ENCODE results near the gene TFF3. TPM values are rescaled to one million over a fixed set of nuclear protein-coding genes. Genes with fewer than 3 reads are reported as not detected.

The TFF3 gene
- total and polyA plus RNA-seq, 2 experiments from 2014 or later, result not detected

DNA sequence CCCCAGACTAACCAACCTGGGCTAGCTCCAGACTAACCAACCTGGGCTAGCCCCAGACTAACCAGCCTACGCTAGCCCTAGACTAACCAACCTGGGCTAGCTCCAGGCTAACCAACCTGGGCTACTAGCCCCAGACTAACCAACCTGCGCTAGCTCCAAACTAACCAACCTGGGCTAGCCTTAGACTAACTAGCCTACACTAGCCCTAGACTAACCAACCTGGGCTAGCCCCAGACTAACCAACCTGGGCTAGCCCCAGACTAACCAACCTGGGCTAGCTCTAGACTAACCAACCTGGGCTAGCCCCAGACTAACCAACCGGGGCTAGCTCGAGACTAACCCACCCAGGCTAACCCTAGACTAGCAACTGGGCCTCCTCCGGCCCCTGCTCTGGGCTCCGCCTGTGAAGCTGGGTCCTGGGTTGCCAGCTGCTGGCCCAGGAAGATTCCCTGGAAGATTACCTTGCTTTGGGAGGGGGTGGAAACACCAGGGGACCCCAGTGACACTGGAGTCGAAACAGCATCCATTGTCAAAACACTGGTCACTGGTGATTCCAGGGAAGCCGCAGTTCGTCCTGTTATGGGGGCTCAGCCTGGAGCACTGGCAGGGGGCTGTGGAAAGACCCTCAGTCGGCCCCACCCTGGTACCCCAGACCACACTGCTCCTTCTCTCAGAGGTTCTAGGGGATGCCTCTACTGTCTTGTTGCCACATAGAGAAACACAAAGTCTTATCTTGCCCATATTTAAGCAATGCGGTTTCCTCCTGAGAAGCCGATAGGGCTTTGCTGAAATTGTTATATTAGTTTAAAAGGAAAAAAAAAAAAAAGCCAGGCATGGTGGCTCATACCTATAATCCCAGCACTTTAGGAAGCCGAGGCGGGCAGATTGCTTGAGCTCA lies 34.5 kb upstream of the TFF3 start:
- in situ Hi-C loops (cut with MboI), result no loop called here
- H3K36me3 ChIP-seq (ENCODE audit: low read depth), result no peaks in the 10 kb centered on the region
- H3K9me2 ChIP-seq (ENCODE audit: insufficient read depth), result no peaks in the 10 kb centered on the region
- H3K27me3 ChIP-seq (replicated peaks; ENCODE audit: insufficient read depth), result no peaks in the 10 kb centered on the region
- H3K27ac ChIP-seq, result no peak overlapping the region
- no peaks in the 10 kb centered on the region for H3K9me3 ChIP-seq (ENCODE audit: low read depth)
- no peak overlapping the region for H3K9ac ChIP-seq
- no peak overlapping the region for H3K4me3 ChIP-seq
- H2AFZ ChIP-seq, result no peak overlapping the region
- H3K79me2 ChIP-seq (ENCODE audit: insufficient read depth), result no peaks in the 10 kb centered on the region
- H3K4me1 ChIP-seq (ENCODE audit: insufficient read depth), result no peaks in the 10 kb centered on the region
- H3K4me2 ChIP-seq (ENCODE audit: unreplicated experiment), result no peak overlapping the region
- no peaks in the 10 kb centered on the region for H3F3A ChIP-seq (ENCODE audit: insufficient read depth)
- WGBS, 2 experiments (ENCODE audit: low coverage in 1 of 2, low lambda C conversion rate in 2 of 2, missing lambda C conversion rate in 2 of 2), result 51 to 61% methylated on average over 14 of the region's 14 CpGs
- no peak for DNase-seq
- TF ChIP-seq EZH2phosphoT487 (IDR thresholded peaks at IDR 0.05; ENCODE audit: insufficient read depth, low read depth) (no peak), EZH2 (IDR thresholded peaks at IDR 0.05; ENCODE audit: insufficient read depth, poor library complexity, severe bottlenecking) (no peak)
- H4K20me1 ChIP-seq (ENCODE audit: insufficient read depth), result no peaks in the 10 kb centered on the region

DNA sequence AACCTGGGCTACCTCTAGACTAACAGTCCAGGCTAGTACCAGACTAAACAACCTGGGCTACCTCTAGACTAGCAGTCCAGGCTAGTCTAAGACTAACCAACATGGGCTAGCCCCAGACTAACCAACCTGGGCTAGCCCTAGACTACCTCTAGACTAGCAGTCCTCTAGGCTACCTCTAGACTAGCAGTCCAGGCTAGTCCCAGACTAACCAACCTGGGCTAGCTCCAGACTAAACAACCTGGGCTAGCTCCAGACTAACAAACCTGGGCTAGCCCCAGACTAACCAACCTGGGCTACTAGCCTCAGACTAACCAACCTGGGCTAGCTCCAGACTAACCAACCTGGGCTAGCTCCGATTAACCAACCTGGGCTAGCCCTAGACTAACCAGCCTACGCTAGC lies 33.6 kb upstream of the TFF3 start:
- Histone ChIP-seq H3K79me2 (ENCODE audit: insufficient read depth) (no peaks in the 10 kb centered on the region), H4K20me1 (ENCODE audit: insufficient read depth) (no peaks in the 10 kb centered on the region), H2AFZ (no peak overlapping the region), H3K4me2 (ENCODE audit: unreplicated experiment) (no peak overlapping the region), H3K36me3 (ENCODE audit: low read depth) (no peaks in the 10 kb centered on the region), H3K9ac (no peak overlapping the region), H3F3A (ENCODE audit: insufficient read depth) (no peaks in the 10 kb centered on the region), H3K9me2 (ENCODE audit: insufficient read depth) (no peaks in the 10 kb centered on the region), H3K4me3 (no peak overlapping the region), H3K9me3 (ENCODE audit: low read depth) (no peaks in the 10 kb centered on the region), H3K27ac (no peak overlapping the region), H3K27me3 (replicated peaks; ENCODE audit: insufficient read depth) (no peaks in the 10 kb centered on the region), H3K4me1 (ENCODE audit: insufficient read depth) (no peaks in the 10 kb centered on the region)
- no peak for DNase-seq
- WGBS, 2 experiments (ENCODE audit: low coverage in 1 of 2, low lambda C conversion rate in 2 of 2, missing lambda C conversion rate in 2 of 2), result 34 to 56% methylated on average over 2 of the region's 2 CpGs
- TF ChIP-seq EZH2phosphoT487 (IDR thresholded peaks at IDR 0.05; ENCODE audit: insufficient read depth, low read depth), result no peak
- no peak for TF ChIP-seq EZH2 (IDR thresholded peaks at IDR 0.05; ENCODE audit: insufficient read depth, poor library complexity, severe bottlenecking)
- in situ Hi-C loops (cut with MboI), result no loop called here

DNA sequence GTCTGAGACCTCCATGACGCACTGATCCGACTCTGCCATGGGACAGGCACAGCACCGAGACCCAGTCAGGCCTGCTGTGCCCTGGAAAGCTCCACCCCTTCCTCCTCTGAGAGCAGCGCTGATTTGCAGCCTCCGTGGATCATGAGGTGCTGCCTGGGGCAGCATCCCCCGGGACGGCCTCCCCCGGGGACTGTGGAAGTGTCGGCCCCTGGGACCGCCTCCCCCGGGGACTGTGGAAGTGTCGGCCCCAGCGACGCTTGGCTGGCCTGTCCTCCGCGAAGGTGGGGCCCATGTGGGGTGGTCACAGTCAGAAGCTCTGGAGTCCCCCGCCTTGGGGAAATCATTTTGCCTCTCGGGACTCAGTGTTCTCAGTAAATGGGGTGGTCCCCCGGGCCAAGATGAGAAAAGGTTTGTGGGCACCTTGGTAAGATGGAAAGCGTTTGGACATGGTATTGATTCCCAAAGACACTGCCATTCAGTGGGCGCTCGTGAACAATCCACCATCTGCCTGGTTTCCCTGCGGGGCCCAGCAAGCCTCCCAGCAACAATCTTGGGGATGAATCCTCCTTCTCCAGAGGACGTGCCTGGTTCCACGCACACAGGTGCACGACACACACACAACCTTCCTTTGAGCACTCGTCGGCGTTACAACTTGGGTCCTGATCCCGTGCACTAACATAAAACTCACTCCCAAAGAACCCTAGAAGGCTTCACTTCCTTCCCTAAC lies 32.6 kb upstream of the TFF3 start:
- WGBS, 2 experiments (ENCODE audit: low coverage in 1 of 2, low lambda C conversion rate in 2 of 2, missing lambda C conversion rate in 2 of 2), result 50 to 55% methylated on average over 21 to 30 of the region's 30 CpGs
- Histone ChIP-seq H3K4me1 (ENCODE audit: insufficient read depth) (no peaks in the 10 kb centered on the region), H4K20me1 (ENCODE audit: insufficient read depth) (no peaks in the 10 kb centered on the region), H3K9me3 (ENCODE audit: low read depth) (no peaks in the 10 kb centered on the region), H2AFZ (no peak overlapping the region), H3K79me2 (ENCODE audit: insufficient read depth) (no peaks in the 10 kb centered on the region), H3K27me3 (replicated peaks; ENCODE audit: insufficient read depth) (no peaks in the 10 kb centered on the region), H3K27ac (no peak overlapping the region), H3K9ac (no peak overlapping the region), H3F3A (ENCODE audit: insufficient read depth) (no peaks in the 10 kb centered on the region), H3K9me2 (ENCODE audit: insufficient read depth) (no peaks in the 10 kb centered on the region), H3K4me2 (ENCODE audit: unreplicated experiment) (no peak overlapping the region), H3K4me3 (no peak overlapping the region), H3K36me3 (ENCODE audit: low read depth) (no peaks in the 10 kb centered on the region)
- DNase-seq, result no peak
- in situ Hi-C loops (cut with MboI), result no loop called here
- TF ChIP-seq EZH2 (IDR thresholded peaks at IDR 0.05; ENCODE audit: insufficient read depth, poor library complexity, severe bottlenecking) (no peak), EZH2phosphoT487 (IDR thresholded peaks at IDR 0.05; ENCODE audit: insufficient read depth, low read depth) (no peak)

DNA sequence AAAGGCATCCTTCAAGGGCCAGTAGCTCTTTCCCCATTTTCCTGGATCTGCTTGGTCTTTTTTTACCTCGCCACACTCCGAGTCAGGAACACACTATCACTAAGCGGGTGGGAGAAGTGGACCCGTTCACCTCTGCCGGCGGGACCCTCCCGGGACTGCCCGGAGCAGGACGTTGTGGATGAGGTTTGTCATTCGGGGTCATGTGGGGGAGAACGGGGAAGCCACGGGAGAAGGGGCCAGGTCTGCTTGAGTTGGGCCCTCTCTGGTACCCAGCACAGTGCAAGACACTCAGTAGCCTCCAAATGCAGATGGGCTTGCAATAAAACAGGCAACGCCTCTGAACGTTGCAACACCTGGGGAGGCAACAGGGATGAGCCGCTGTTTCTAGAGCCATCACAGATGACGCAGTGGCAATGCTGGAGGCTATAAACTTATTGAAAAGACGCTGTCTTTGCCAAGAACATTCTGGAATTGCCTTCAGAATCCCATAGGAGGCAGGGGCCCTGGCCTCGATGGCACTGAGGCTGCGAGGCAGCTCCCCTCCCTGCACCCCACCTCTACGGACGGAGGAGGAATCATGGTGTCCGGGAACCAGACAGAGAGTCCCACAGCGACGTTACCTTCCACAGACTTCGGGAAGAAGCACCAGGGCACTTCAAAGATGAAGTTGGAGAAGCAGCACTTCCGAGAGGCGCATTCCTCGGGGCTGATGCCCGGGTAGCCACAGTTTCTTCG lies 31.8 kb upstream of the TFF3 start:
- H3K27ac ChIP-seq, result no peak overlapping the region
- no peaks in the 10 kb centered on the region for H3F3A ChIP-seq (ENCODE audit: insufficient read depth)
- WGBS, 2 experiments (ENCODE audit: low coverage in 1 of 2, low lambda C conversion rate in 2 of 2, missing lambda C conversion rate in 2 of 2), result 53 to 57% methylated on average over 30 of the region's 30 CpGs
- no peaks in the 10 kb centered on the region for H3K4me1 ChIP-seq (ENCODE audit: insufficient read depth)
- no peak overlapping the region for H3K4me2 ChIP-seq (ENCODE audit: unreplicated experiment)
- H3K27me3 ChIP-seq (replicated peaks; ENCODE audit: insufficient read depth), result no peaks in the 10 kb centered on the region
- TF ChIP-seq EZH2phosphoT487 (IDR thresholded peaks at IDR 0.05; ENCODE audit: insufficient read depth, low read depth) (no peak), EZH2 (IDR thresholded peaks at IDR 0.05; ENCODE audit: insufficient read depth, poor library complexity, severe bottlenecking) (no peak)
- no peak overlapping the region for H3K4me3 ChIP-seq
- H4K20me1 ChIP-seq (ENCODE audit: insufficient read depth), result no peaks in the 10 kb centered on the region
- H3K79me2 ChIP-seq (ENCODE audit: insufficient read depth), result no peaks in the 10 kb centered on the region
- no peaks in the 10 kb centered on the region for H3K9me3 ChIP-seq (ENCODE audit: low read depth)
- in situ Hi-C loops (cut with MboI), result no loop called here
- DNase-seq, result no peak
- H3K36me3 ChIP-seq (ENCODE audit: low read depth), result no peaks in the 10 kb centered on the region
- H3K9me2 ChIP-seq (ENCODE audit: insufficient read depth), result no peaks in the 10 kb centered on the region
- H3K9ac ChIP-seq, result no peak overlapping the region
- H2AFZ ChIP-seq, result no peak overlapping the region
